Measurements from ENCODE around the gene OR2G2. TPM values are rescaled to one million over a fixed set of nuclear protein-coding genes. Genes with fewer than 3 reads are reported as not detected.
A peak's percentile ranks its signal among the peaks of the same experiment; 100 is the strongest.

OR2G2 gene
- total RNA-seq, 1 experiment from 2014 or later: not detected

DNA sequence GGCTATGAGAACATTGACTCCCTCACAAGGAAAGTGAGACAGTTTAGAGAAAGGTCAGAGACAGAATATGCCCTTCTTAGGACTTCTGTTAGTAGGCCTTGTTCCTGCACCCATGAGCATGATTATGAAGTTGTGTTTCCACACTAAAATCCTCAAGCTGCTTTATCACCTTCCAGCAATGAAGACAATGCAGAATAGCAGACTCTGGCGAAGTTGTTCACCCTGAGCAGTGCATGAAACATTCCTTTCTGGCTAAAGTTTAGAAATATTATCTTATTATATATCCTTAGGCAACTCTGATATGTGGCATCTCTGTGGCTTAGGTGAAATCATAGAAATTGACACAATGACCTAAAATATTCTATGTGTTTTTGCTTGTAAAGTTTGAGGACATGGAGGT is 13.9 kb upstream of the OR2G2 start:
- no peak for TF ChIP-seq EZH2phosphoT487 (IDR thresholded peaks at IDR 0.05; ENCODE audit: borderline replicate concordance, low read length)
- TF ChIP-seq, protein P1, sequence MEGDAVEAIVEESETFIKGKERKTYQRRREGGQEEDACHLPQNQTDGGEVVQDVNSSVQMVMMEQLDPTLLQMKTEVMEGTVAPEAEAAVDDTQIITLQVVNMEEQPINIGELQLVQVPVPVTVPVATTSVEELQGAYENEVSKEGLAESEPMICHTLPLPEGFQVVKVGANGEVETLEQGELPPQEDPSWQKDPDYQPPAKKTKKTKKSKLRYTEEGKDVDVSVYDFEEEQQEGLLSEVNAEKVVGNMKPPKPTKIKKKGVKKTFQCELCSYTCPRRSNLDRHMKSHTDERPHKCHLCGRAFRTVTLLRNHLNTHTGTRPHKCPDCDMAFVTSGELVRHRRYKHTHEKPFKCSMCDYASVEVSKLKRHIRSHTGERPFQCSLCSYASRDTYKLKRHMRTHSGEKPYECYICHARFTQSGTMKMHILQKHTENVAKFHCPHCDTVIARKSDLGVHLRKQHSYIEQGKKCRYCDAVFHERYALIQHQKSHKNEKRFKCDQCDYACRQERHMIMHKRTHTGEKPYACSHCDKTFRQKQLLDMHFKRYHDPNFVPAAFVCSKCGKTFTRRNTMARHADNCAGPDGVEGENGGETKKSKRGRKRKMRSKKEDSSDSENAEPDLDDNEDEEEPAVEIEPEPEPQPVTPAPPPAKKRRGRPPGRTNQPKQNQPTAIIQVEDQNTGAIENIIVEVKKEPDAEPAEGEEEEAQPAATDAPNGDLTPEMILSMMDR (conservative IDR thresholded peaks at IDR 0.05; ENCODE audit: low read depth, low read length): no peak
- no peak for TF ChIP-seq EZH2 (IDR thresholded peaks at IDR 0.05; ENCODE audit: low read length, unreplicated experiment)

DNA sequence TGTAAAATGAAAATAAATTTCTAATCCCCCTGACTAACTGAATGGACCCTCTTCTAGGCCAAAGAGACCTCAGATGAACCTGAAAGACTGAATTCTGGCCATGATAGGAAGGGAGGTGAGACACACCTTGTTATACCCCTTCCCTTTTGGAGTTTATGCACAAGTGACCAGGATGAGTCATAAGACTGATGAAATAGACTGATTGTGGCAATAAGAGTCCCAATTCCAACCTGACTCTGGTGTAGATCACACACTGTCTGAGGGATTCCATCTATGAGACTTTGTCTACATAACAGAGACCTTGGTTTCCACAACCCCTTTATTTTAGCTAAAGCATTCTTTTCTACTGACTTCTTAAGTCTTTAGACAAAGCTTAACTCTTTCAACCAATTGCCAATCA is 13.5 kb upstream of the OR2G2 start:
- ATAC-seq: peak; percentile 64; the same call in 1 of the 2 replicates
- ChIA-PET CTCF (no interaction called here), POLR2A (ENCODE audit: unreplicated experiment) (no interaction called here)
- H2AFZ ChIP-seq (ENCODE audit: low read length): no peak overlapping the region
- H3K4me3 ChIP-seq (ENCODE audit: low read length): no peak overlapping the region
- no peaks in the 10 kb centered on the region for H3K9me3 ChIP-seq (ENCODE audit: low read length)
- intact Hi-C loops (cut with micrococcal nuclease): loop anchor here (5.0 to 10.0 kb wide), 2 partner anchors 283 to 340 kb away; partner anchors contain the start of gene TRIM58
- H3F3A ChIP-seq (ENCODE audit: low read length, unreplicated experiment): no peaks in the 10 kb centered on the region
- H3K4me1 ChIP-seq (ENCODE audit: insufficient read depth, low read length): no peaks in the 10 kb centered on the region
- H3K27ac ChIP-seq (ENCODE audit: low read length): no peak overlapping the region
- H3K9me2 ChIP-seq (replicated peaks; ENCODE audit: low read length): no peaks in the 10 kb centered on the region
- H3K9ac ChIP-seq (ENCODE audit: low read length): no peak overlapping the region
- H4K20me1 ChIP-seq (ENCODE audit: low read length): no peaks in the 10 kb centered on the region
- TF ChIP-seq, protein P1 (conservative IDR thresholded peaks at IDR 0.05; ENCODE audit: low read depth, low read length): no peak
- TF ChIP-seq EZH2phosphoT487 (IDR thresholded peaks at IDR 0.05; ENCODE audit: borderline replicate concordance, low read length) (no peak), EZH2 (IDR thresholded peaks at IDR 0.05; ENCODE audit: low read length, unreplicated experiment) (no peak)
- BruUV-seq (replicated peaks): no TSS peak
- H3K4me2 ChIP-seq (ENCODE audit: low read length): no peak overlapping the region
- DNase-seq: peak; percentile 65
- peaks cover 21% of the 10 kb centered on the region; the same call in 1 of the 2 replicates for H3K27me3 ChIP-seq (ENCODE audit: low read length)
- no peaks in the 10 kb centered on the region for H3K36me3 ChIP-seq (ENCODE audit: low read depth, low read length)
- H3K79me2 ChIP-seq (ENCODE audit: low read length): no peaks in the 10 kb centered on the region

More for the DNA sequence above, 13.9 kb upstream of the OR2G2 start:
- Histone ChIP-seq H4K20me1 (ENCODE audit: low read length) (no peaks in the 10 kb centered on the region), H3K4me2 (ENCODE audit: low read length) (no peak overlapping the region), H3K9me2 (replicated peaks; ENCODE audit: low read length) (no peaks in the 10 kb centered on the region), H3K4me3 (ENCODE audit: low read length) (no peak overlapping the region), H3F3A (ENCODE audit: low read length, unreplicated experiment) (no peaks in the 10 kb centered on the region), H3K27ac (ENCODE audit: low read length) (no peak overlapping the region), H3K79me2 (ENCODE audit: low read length) (no peaks in the 10 kb centered on the region), H2AFZ (ENCODE audit: low read length) (no peak overlapping the region), H3K27me3 (ENCODE audit: low read length) (peaks cover 18% of the 10 kb centered on the region; the same call in 1 of the 2 replicates), H3K36me3 (ENCODE audit: low read depth, low read length) (no peaks in the 10 kb centered on the region), H3K4me1 (ENCODE audit: insufficient read depth, low read length) (no peaks in the 10 kb centered on the region), H3K9ac (ENCODE audit: low read length) (no peak overlapping the region), H3K9me3 (ENCODE audit: low read length) (no peaks in the 10 kb centered on the region)
- intact Hi-C loops (cut with micrococcal nuclease): loop anchor here (10.0 kb wide), 1 partner anchor 341 kb away; no protein-coding TSS in a partner anchor
- CTCF ChIA-PET: no interaction called here
- POLR2A ChIA-PET (ENCODE audit: unreplicated experiment): no interaction called here
- ATAC-seq (no peak), DNase-seq (no peak)
- no TSS peak for BruUV-seq (replicated peaks)

DNA sequence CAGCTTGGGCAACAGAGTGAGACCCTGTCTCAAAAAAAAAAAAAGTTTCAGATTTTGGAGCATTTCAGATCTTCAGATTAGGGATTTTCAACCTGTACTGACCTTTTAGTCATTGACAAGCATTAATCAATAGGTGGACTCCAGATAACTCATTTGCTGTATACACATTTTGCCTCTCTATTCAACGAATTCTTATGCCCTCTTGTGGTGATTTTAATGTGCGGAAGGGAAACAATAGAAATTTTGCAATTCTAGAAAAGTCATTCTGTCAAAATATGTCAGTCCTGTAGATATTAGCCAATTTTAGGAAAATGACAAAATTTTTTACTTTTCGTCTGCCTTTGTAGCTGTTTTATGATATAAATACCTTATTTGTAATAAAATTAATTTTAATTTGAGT is 11.6 kb upstream of the OR2G2 start:
- peaks cover 21% of the 10 kb centered on the region; the same call in 1 of the 2 replicates for H3K27me3 ChIP-seq (ENCODE audit: low read length)
- ChIA-PET CTCF (no interaction called here), POLR2A (ENCODE audit: unreplicated experiment) (no interaction called here)
- H2AFZ ChIP-seq (ENCODE audit: low read length): no peak overlapping the region
- DNase-seq: peak; percentile 82
- H4K20me1 ChIP-seq (ENCODE audit: low read length): no peaks in the 10 kb centered on the region
- H3K4me2 ChIP-seq (ENCODE audit: low read length): no peak overlapping the region
- intact Hi-C loops (cut with micrococcal nuclease): loop anchor here (1.0 to 10.0 kb wide), 7 partner anchors 47 to 338 kb away; partner anchors contain the start of gene TRIM58
- TF ChIP-seq EZH2 (IDR thresholded peaks at IDR 0.05; ENCODE audit: low read length, unreplicated experiment) (no peak), EZH2phosphoT487 (IDR thresholded peaks at IDR 0.05; ENCODE audit: borderline replicate concordance, low read length) (no peak)
- TF ChIP-seq, protein P1 (conservative IDR thresholded peaks at IDR 0.05; ENCODE audit: low read depth, low read length): peak; percentile 95
- no peak overlapping the region for H3K9ac ChIP-seq (ENCODE audit: low read length)
- no TSS peak for BruUV-seq (replicated peaks)
- H3K27ac ChIP-seq (ENCODE audit: low read length): no peak overlapping the region
- H3K9me3 ChIP-seq (ENCODE audit: low read length): no peaks in the 10 kb centered on the region
- no peak overlapping the region for H3K4me3 ChIP-seq (ENCODE audit: low read length)
- H3K4me1 ChIP-seq (ENCODE audit: insufficient read depth, low read length): no peaks in the 10 kb centered on the region
- H3K9me2 ChIP-seq (replicated peaks; ENCODE audit: low read length): no peaks in the 10 kb centered on the region
- ATAC-seq: peak; percentile 63
- H3K79me2 ChIP-seq (ENCODE audit: low read length): no peaks in the 10 kb centered on the region
- no peaks in the 10 kb centered on the region for H3K36me3 ChIP-seq (ENCODE audit: low read depth, low read length)
- H3F3A ChIP-seq (ENCODE audit: low read length, unreplicated experiment): no peaks in the 10 kb centered on the region

Measured in PC-3 (cell line).